ENCODE measurements around the gene SERPINB6. TPM values are rescaled to one million over a fixed set of nuclear protein-coding genes. Genes with fewer than 3 reads are reported as not detected.
A peak's percentile ranks its signal among the peaks of the same experiment; 100 is the strongest.

The SERPINB6 gene
- total and polyA plus RNA-seq, 9 of the 15 experiments (the other 6 are each of a cell fraction or from before 2014, with no cell fraction given), result 86.6 to 211 (median 143) TPM

- TF ChIP-seq ZNF740 (CRISPR knock-in tag; IDR thresholded peaks at IDR 0.05) (no peak), ZNF740 (tag; IDR thresholded peaks at IDR 0.05) (no peak), HNRNPK (IDR thresholded peaks at IDR 0.05; ENCODE audit: low read depth, low read length, poor library complexity, severe bottlenecking) (no peak), SAFB (IDR thresholded peaks at IDR 0.05; ENCODE audit: borderline replicate concordance, low read depth, low read length) (no peak), CREM (IDR thresholded peaks at IDR 0.05; ENCODE audit: low read depth) (peak; percentile 33), NCOA2 (IDR thresholded peaks at IDR 0.05; ENCODE audit: partially characterized antibody in 2 of 2) (no peak), ZBTB11 (CRISPR knock-in tag; IDR thresholded peaks at IDR 0.05) (no peak), CXXC5 (CRISPR knock-in tag; IDR thresholded peaks at IDR 0.05) (peak; percentile 64), ZNF408 (CRISPR knock-in tag; IDR thresholded peaks at IDR 0.05; ENCODE audit: low read depth) (no peak), HDAC1 (IDR thresholded peaks at IDR 0.05) (peak in 1 of 2 experiments; percentile 47; a peak in 1 of 4 replicates), PRPF4 (IDR thresholded peaks at IDR 0.05; ENCODE audit: insufficient read depth, low read depth, low read length, poor library complexity, severe bottlenecking) (no peak), BRD9 (IDR thresholded peaks at IDR 0.05; ENCODE audit: low read depth, partially characterized antibody) (peak; percentile 67), PHF21A (IDR thresholded peaks at IDR 0.05; ENCODE audit: borderline replicate concordance, low read depth) (no peak), CCAR2 (IDR thresholded peaks at IDR 0.05; ENCODE audit: low read depth, low read length) (no peak), ZNF76 (CRISPR knock-in tag; IDR thresholded peaks at IDR 0.05; ENCODE audit: borderline replicate concordance) (no peak), BCOR (IDR thresholded peaks at IDR 0.05) (peak; percentile 72), HES1 (IDR thresholded peaks at IDR 0.05; ENCODE audit: low read depth) (no peak), HBP1 (CRISPR knock-in tag; IDR thresholded peaks at IDR 0.05) (0 out of 2 replicates have a peak, but pooled peaks have one; percentile 6), PURB (CRISPR knock-in tag; IDR thresholded peaks at IDR 0.05; ENCODE audit: low read depth) (no peak), TRIM24 (IDR thresholded peaks at IDR 0.05) (no peak), MTF1 (CRISPR knock-in tag; IDR thresholded peaks at IDR 0.05; ENCODE audit: borderline replicate concordance) (no peak), ZNF12 (CRISPR knock-in tag; IDR thresholded peaks at IDR 0.05) (no peak), PPARD (CRISPR knock-in tag; IDR thresholded peaks at IDR 0.05) (no peak)
Observed at GRCh38 chr6:2952557-2953095, 18.7 kb downstream of the SERPINB6 start (continued).

Measured in K562 (cell line).